Measurements from ENCODE around the gene RIPPLY3. TPM values are rescaled to one million over a fixed set of nuclear protein-coding genes. Genes with fewer than 3 reads are reported as not detected.
A peak's percentile ranks its signal among the peaks of the same experiment; 100 is the strongest.
"Not testable (repeated sequence)": the region's sequence is repeated elsewhere in the genome, so short reads cannot be mapped to it uniquely, and the experiment has no call there.

Gene RIPPLY3
- total RNA-seq, 1 donor from 2014 or later = 0.15 TPM

- no peak for DNase-seq (ENCODE audit: low read depth)
These were observed 11.6 kb downstream of the RIPPLY3 start for GRCh38 chr21:37017951-37018679.

GRCh38 chr21:37026499-37026898, 20.0 kb downstream of the RIPPLY3 start:
- DNase-seq (ENCODE audit: low read depth) = no peak

- no peak for DNase-seq (ENCODE audit: low read depth)
These were observed 22.1 kb downstream of the RIPPLY3 start for GRCh38 chr21:37028570-37028969.

DNA sequence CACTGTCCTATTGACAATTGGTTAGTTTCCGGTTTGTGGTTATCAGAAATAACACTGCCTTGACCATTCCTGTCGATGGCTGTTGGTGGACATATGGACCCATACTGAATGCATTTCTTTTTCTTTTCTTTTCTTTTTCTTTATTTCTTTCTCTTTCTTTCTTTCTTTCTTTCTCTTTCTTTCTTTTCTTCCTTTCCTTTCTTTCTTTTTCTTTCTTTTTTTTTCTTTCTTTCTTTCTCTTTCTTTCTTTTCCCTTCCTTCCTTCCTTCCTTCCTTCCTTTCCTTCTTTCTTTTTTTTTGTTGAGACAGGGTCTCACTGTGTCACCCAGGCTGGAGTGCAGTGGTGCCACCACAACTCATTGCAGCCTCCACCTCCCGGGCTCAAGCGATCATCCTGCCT, 24.4 kb downstream of the RIPPLY3 start:
- DNase-seq (ENCODE audit: low read depth) = no peak

- DNase-seq (ENCODE audit: low read depth) = no peak
These were observed 25.8 kb downstream of the RIPPLY3 start for GRCh38 chr21:37032293-37032692.

GRCh38 chr21:37032877-37033471, 26.5 kb downstream of the RIPPLY3 start:
- peak; percentile 55 for DNase-seq (ENCODE audit: low read depth)

DNA sequence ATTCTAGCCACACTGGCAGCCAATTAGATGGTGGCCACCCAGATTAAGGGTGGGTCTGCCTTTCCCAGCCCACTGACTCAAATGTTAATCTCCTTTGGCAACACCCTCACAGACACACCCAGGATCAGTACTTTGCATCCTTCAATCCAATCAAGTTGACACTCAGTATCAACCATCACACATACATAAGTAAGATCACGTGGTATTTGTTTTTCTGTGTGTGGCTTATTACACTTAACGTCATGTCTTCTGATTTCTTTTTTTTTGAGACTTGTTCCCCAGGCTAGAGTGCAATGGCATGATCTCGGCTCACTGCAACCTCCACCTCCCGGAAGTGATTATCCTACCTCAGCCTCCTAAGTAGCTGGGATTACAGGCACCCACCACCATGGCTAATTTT, 27.9 kb downstream of the RIPPLY3 start:
- not testable (repeated sequence) for DNase-seq (ENCODE audit: low read depth)

DNA sequence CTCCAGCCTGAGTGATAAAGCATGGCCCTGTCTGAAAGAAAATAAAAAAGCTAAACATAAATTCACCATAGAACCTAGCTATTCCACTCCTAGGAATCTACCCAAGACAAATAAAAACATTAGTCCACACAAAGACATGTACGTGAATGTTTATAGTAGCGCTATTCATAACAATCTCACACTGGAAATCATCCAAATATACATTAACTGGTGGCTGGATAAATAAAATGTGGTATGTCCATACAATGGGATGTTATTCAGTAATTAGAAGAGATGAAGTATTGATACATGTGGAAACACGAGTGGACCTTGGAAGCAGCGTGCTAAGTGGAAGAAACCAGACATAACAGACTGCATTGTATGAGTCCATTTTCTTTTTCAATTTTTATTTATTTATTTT, 29.7 kb downstream of the RIPPLY3 start:
- no peak for DNase-seq (ENCODE audit: low read depth)

- DNase-seq (ENCODE audit: low read depth) = no peak
These were observed 33.0 kb downstream of the RIPPLY3 start for GRCh38 chr21:37039411-37040075.

- DNase-seq (ENCODE audit: low read depth) = no peak
These were observed 33.7 kb downstream of the RIPPLY3 start for GRCh38 chr21:37040212-37040611.

GRCh38 chr21:37041706-37042271, 35.3 kb downstream of the RIPPLY3 start:
- DNase-seq (ENCODE audit: low read depth) = no peak

GRCh38 chr21:37043818-37044217, 37.3 kb downstream of the RIPPLY3 start:
- no peak for DNase-seq (ENCODE audit: low read depth)

DNA sequence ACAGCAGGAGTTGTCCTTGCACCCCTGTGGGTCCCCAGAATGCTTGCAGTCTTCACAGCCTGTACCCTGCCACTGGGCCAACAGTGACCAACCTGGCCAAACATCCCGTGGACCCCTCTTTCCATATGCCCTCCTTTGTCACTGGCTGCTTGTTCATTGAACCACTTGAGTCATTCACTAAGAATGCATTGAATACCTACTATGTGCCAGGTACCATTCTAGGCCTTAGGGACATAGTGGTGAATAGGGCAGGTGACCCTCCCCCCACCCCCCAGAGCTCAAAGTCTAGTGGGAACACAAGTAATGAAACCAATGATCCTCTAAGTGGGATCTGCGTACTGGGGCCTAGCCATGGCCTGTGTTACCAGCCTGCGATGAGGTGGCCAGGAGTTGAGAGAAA, 38.1 kb downstream of the RIPPLY3 start:
- DNase-seq (ENCODE audit: low read depth) = no peak

- no peak for DNase-seq (ENCODE audit: low read depth)
These were observed 38.6 kb downstream of the RIPPLY3 start for GRCh38 chr21:37045149-37045548.

DNA sequence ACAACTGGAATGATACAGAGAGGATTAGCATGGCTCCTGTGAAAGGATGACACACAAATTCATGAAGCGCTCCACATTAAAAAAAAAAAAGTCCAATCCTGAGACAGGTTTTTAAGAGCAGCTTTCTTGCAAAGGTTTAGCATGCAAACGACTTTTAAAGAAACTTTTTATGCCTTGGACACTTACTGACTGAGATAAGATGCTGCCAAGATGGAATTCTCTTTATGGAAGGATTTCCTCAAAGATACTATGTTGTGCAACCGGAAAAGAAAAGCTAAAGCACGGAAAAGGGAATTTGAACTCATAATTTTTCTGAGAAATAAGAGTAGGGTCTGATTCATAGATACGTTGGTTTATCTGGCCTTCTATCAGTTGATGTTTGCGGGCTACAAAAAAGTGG, 39.1 kb downstream of the RIPPLY3 start:
- DNase-seq (ENCODE audit: low read depth) = no peak

- DNase-seq (ENCODE audit: low read depth) = peak; percentile 71
These were observed 40.6 kb downstream of the RIPPLY3 start for GRCh38 chr21:37047079-37047478.

- not testable (repeated sequence) for DNase-seq (ENCODE audit: low read depth)
These were observed 43.2 kb downstream of the RIPPLY3 start for GRCh38 chr21:37049741-37050140.

GRCh38 chr21:37055271-37055855, 48.9 kb downstream of the RIPPLY3 start:
- no peak for DNase-seq (ENCODE audit: low read depth)

DNA sequence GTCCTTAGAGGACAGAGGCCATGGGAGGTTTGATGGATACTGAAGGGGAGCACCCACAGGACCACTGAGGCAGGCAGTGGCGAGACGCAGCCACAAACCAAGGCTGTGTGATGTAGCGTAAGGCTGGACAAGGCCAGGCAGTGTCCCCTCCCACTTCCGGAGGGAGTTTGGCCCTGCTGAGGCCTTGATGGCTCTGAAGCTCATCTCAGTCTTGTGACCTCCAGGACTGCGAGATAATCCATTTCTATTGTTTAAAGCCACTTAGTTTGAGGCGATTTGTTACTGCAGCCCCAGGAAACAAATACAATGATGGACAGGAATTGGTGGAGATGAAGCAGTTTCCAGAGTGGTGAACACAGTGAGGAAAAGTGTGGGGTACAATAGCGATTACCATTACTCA, 51.1 kb downstream of the RIPPLY3 start:
- no peak for DNase-seq (ENCODE audit: low read depth)

DNA sequence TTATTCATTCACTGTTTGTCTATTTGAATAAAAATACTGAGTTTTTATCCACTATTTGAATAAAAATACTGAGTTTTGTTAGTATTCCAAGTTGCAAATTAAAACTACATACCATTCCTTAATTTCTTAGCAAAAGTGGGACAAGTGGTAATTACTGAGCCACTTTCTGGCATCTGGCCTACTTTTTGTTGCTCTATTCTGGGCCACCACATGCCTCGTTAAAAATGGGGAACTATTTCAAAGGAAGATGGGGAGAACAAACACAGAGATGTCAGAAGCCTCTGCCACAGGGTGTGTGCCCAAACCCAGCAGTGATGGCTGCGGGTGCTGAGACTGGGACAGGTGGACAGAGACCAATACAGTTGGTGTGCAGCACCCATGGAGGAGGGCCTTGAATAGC, 51.8 kb downstream of the RIPPLY3 start:
- no peak for DNase-seq (ENCODE audit: low read depth)

DNA sequence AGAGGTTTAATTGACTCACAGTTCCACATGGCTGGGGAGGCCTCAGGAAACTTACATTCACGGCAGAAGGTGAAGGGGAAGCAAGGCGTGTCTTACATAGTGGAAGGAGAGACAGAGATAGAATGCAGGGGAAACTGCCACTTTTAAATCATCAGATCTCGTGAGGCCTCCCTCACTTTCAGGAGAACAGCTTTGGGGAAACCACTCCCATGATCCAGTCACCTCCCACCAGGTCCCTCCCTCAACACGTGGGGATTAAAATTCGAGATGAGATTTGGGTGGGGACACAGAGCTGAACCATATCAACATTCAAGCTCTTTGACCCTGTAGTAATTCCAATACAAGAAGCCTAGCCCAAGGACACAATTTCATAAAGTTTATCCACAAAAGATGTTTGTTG, 52.7 kb downstream of the RIPPLY3 start:
- DNase-seq (ENCODE audit: low read depth) = no peak

DNA sequence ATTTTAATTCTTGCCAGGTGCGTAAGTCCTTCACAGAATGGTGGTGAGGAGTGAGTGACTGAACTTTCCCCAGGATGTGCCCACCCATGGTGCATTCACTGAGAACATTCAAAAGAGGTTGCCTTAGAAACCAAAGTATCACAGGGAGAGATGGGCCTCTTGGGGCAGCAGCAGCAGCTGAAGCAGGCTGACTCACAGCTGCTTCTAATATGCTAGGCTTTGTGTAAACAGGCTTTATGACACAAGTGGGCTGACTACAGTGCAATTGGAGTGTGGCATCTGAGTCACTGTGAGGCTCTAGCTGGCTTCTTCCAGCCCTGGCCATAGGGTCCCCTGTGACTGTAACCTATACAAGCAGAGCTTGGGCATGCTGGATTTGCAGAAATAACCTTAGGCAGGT, 53.8 kb downstream of the RIPPLY3 start:
- DNase-seq (ENCODE audit: low read depth) = peak; percentile 98
